Measurements from ENCODE around the gene PLA2G6.
A peak's percentile ranks its signal among the peaks of the same experiment; 100 is the strongest.
"Not testable (repeated sequence)": the region's sequence is repeated elsewhere in the genome, so short reads cannot be mapped to it uniquely, and the experiment has no call there.

The PLA2G6 gene

GRCh38 chr22:38129021-38129420, 52.6 kb downstream of the PLA2G6 start:
- DNase-seq (ENCODE audit: low read depth) = no peak

GRCh38 chr22:38127869-38128268, 53.8 kb downstream of the PLA2G6 start:
- no peak for DNase-seq (ENCODE audit: low read depth)

- DNase-seq (ENCODE audit: low read depth) = no peak
These were observed 54.5 kb downstream of the PLA2G6 start for GRCh38 chr22:38126928-38127668.

GRCh38 chr22:38125751-38126201, 55.9 kb downstream of the PLA2G6 start:
- no peak for DNase-seq (ENCODE audit: low read depth)

DNA sequence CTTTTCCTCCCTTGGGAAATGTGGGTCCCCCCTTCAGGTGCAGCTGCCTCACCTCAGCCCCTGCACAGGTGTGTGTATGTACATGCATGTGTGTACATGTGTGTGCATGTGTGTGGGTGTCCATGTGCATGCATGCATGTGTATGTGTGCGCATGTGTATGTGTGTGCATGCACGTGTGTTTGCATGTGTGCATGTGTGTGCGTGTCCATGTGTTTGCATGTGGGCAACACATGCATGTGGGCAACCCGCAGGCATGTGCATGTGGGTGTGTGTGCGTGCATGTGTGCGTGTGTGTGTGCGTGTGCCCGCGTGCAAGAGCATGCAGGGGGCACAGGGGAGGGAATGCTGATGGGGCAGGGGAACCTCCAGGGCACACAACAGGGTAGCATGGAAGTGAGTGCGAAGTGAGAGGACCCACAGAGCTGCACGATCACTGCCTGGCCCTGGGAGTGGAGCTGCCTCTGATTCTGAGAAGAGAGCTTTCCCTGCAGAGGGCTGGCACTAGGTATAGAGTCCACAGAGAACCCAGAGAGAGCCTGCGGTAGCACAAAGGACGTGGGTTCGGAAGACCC, 56.5 kb downstream of the PLA2G6 start:
- DNase-seq (ENCODE audit: low read depth) = no peak

GRCh38 chr22:38124236-38124974, 57.2 kb downstream of the PLA2G6 start:
- DNase-seq (ENCODE audit: low read depth) = no peak

GRCh38 chr22:38122616-38123015, 59.0 kb downstream of the PLA2G6 start:
- DNase-seq (ENCODE audit: low read depth) = no peak

DNA sequence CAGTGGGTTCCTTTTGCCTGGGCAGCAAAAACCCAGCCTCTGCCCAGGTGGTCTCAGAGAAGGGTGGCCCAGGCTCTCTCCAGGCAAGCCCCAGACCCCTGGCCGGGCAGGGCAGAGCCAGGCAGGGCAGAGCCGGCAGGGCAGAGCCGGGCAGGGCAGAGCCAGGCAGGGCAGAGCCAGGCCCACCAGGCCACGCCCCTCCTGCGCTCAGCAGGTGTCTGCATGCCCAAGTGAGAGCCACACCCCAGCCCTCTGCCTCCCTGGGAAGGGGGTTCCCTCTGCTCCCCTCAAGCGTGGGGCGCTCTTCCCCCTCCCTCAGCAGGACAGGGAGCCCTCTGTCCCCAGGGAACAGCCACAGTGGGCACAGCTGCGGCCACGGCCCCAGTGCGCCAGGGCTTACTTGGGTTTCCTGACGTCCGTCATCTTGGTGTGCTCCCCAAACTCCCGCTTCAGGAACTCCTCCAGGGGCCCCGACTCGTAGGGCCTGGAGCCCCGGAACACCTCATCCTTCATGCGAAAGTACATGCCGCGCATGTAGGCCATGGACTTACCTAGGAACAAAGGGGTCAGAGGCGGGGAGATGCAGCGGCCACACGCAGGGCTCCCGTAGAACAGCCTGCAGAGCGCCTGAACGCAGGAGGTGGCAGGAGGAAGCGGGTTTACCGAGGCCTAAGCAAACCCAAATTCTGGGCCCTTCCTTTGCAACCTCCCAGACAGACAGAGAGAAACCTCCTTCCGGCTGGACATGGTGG, 61.1 kb downstream of the PLA2G6 start:
- no peak for DNase-seq (ENCODE audit: low read depth)

- not testable (repeated sequence) for DNase-seq (ENCODE audit: low read depth)
These were observed 62.9 kb downstream of the PLA2G6 start for GRCh38 chr22:38118747-38119146.

DNA sequence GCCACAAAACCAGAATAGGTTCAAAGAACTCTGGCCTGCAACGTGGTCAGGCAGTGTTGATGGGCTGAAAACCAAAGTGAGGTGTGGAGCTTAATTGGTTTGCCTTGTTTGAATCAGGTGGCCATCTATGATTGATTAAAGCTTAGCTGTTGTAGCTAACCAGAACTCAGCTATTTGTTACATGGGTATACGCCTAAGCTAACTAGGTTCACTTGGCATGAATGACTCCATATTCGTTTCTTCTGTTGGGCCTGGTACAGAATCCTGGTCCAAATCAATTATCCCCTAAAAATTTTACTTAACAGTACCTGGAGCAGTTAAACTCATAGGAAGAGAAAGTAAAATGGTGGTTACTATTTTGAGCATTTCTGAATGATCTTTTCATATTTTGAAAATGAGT, 63.4 kb downstream of the PLA2G6 start:
- no peak for DNase-seq (ENCODE audit: low read depth)

- not testable (repeated sequence) for DNase-seq (ENCODE audit: low read depth)
These were observed 64.1 kb downstream of the PLA2G6 start for GRCh38 chr22:38117556-38117955.

DNA sequence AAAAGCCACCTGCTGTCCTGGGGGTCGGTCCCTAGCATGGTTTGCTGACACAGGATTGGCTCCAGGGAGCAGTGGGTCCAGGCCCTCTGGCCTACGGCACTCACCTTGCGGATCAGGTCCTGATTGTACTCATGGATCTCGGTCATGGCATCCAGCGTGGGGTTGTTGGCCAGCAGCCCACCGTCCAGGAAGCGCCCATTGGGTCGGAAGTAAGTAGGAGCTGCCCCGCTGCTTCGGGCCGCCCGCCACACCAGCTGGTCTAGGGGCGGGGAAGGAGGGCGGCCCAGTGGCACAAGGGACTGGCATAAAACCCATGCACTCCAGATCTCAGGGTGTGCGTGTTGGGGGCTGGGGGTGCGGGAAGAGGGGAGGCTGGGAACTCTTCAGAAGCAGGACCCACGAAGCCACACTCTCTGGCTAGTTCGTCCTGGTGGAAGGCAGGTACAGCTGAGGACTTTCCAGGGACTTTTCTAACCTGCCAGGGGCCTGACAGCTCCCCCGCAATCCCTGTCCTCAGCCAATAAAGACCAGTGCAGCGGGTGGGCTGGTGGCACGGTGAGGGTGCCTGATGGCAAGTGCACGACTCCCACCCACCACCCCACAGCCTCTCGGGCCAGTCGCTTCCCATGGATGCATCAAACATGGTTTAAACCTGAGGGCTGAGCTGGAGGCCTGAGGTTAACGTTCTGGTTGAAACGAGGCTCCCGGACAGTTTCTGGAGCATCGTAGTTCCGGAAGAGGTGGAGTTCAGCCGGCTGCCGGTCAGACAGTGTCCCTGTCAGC, 66.0 kb downstream of the PLA2G6 start:
- DNase-seq (ENCODE audit: low read depth) = no peak

DNA sequence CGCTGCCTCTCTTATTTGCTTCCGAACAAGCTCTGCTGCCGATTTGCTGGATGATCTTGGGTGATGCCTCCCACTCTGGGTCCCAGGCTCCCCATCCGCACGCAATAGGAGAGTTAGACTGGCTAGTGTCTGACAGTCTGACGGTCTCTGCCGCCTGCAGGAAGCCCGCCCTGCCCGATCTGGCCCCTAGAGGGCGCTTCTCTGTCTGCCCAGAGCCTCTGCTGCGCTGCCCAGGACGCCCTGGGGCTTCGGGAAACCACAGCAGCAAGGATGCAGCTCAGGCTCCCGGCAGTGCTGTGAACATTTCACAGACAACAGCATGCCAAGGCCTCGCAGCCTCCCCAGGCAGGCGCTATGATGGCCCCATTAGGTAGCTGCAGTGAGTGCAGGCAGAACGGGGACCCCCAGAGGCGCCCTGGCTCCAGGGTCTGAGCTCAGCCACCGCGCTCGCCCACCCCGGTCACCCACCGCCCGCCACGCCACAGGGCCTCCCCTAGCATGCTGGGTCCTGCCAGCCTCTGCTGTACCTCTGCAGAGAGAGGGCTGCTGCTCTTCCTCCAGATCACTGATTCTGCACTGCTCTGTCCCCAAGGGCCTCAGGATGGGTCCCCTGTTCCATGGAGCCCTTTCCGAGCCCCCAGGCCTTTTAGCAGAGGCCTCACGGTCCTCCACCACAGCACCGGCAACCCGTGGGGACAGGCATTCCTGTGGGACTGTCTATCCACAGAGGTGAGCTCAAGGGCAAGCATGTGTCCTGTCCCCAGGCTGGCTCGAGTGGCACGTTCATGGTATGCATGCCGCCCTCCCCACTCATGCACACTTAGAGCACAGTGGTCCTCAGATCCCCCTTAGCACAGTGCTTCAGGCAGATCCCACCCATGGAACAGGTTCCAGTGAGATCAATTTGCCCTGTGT, 66.9 kb downstream of the PLA2G6 start:
- peak; percentile 61 for DNase-seq (ENCODE audit: low read depth)

DNA sequence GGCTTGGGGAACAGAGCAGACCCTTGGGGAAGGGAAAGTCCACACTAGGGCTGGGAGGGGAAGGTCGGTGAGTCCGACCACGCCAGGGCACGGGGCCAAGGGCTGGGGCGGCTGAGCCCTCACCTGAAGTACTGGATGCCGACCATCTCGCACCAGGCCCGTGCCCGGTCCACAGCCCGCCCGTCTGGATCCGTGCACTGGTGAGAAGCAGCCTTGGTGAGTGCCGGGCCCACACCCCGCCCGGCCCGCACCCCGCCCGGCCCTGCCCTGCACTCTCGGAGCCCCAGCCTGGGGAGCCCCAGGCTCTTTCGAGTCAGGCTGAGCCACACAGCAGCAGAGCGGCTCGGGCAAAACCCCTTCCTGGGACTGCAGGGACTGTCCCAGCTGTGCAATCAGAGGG, 69.2 kb downstream of the PLA2G6 start:
- DNase-seq (ENCODE audit: low read depth) = no peak

DNA sequence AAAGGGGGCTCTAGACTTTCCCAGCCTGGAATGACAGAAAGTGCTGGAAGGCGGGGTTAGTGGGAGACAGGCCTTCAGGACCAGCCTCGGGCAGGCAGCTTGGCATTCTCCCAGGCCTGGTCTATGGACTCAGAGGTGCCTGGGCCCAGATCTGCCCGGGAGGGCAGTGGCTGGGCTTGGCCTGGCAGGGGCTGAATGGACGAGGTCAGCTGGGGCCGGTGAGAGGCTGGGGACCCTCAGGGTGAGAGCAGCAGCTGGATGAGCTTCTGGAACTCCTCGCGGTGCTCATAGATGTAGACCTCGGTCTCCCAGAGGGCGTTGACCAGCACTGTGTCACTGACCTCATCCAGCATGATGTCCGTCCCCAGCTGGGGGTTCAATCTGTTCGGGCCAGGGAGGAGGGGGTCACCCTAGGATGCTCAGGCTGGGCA, 69.7 kb downstream of the PLA2G6 start:
- no peak for DNase-seq (ENCODE audit: low read depth)

- no peak for DNase-seq (ENCODE audit: low read depth)
These were observed 70.5 kb downstream of the PLA2G6 start for GRCh38 chr22:38110863-38111852.

- DNase-seq (ENCODE audit: low read depth) = no peak
These were observed 71.4 kb downstream of the PLA2G6 start, which contains the start of gene BAIAP2L2 for GRCh38 chr22:38110008-38110862. TSS of gene BAIAP2L2 (minus strand) at chr22:38110684. CDS start at chr22:38110525, 159 bp downstream.

DNA sequence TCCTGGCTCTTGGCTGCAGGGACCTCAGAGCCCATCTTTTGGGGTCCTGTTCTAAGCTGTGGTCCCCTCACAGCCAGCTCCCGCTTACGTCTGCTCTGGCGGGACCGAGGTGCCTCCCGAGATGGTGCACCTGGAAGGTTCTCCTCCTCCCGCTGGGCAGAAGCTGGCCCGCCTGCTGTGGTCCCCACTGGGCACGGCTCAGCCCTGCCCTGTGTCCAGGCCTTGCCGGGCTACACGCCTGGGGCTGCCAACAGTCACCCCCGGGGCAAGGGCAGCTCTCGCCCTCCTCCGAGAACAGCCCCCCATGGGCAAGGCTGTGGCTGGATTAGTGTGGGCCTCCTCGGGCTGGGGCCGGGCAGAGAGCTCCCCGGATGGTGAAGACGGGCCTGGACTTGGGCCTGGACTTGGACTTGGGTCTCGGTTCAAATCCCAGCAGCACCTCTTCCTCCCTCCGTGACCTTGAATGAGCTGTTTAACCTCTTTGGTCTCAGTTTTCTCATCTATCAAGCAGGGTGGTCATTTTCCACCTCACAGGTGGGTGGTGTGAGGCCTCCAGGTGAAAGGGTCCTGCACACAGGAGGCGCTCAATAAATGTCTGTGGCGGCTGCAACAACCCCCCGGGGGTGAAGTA, 72.1 kb downstream of the PLA2G6 start:
- DNase-seq (ENCODE audit: low read depth) = no peak
